ENCODE results near the gene NKX6-2. TPM values are rescaled to one million over a fixed set of nuclear protein-coding genes. Genes with fewer than 3 reads are reported as not detected.

Gene NKX6-2
- polyA plus RNA-seq, 1 donor from 2014 or later, result not detected

GRCh38 chr10:132746386-132746785 lies 39.6 kb downstream of the NKX6-2 start:
- peaks cover 11% of the 10 kb centered on the region for H3K27me3 ChIP-seq (ENCODE audit: insufficient read depth, low read depth, low read length)
- H2AFZ ChIP-seq (ENCODE audit: low read depth, low read length), result no peak overlapping the region
- H3K4me2 ChIP-seq (ENCODE audit: low read length), result no peak overlapping the region
- H4K20me1 ChIP-seq (ENCODE audit: insufficient read depth), result no peaks in the 10 kb centered on the region
- H3K27ac ChIP-seq (ENCODE audit: low read length), result no peak overlapping the region
- TF ChIP-seq CTCF (IDR thresholded peaks at IDR 0.05; ENCODE audit: poor library complexity, severe bottlenecking) (no peak), EZH2 (IDR thresholded peaks at IDR 0.05; ENCODE audit: borderline replicate concordance, insufficient read depth, low read length, poor library complexity, severe bottlenecking) (no peak)
- H3K9ac ChIP-seq (ENCODE audit: low read length), result no peak overlapping the region
- no peaks in the 10 kb centered on the region for H3K79me2 ChIP-seq (replicated peaks; ENCODE audit: insufficient read depth, low read length)
- H3K9me2 ChIP-seq (ENCODE audit: insufficient read depth, low read length), result no peaks in the 10 kb centered on the region
- H3K36me3 ChIP-seq (ENCODE audit: insufficient read depth, low read length), result no peaks in the 10 kb centered on the region
- H3K9me3 ChIP-seq (ENCODE audit: low read length), result no peaks in the 10 kb centered on the region
- no peak overlapping the region for H3K4me3 ChIP-seq (ENCODE audit: low read length)
- H3F3A ChIP-seq (ENCODE audit: insufficient read depth, low read length, poor library complexity, severe bottlenecking), result no peaks in the 10 kb centered on the region

GRCh38 chr10:132745971-132746370 lies 40.0 kb downstream of the NKX6-2 start:
- no peak for TF ChIP-seq TAF1 (IDR thresholded peaks at IDR 0.05; ENCODE audit: low read depth)
- no peak for TF ChIP-seq SMC3 (conservative IDR thresholded peaks at IDR 0.05; ENCODE audit: poor library complexity)
- no peak for TF ChIP-seq MXI1 (conservative IDR thresholded peaks at IDR 0.05; ENCODE audit: poor library complexity, severe bottlenecking)
- no peak for TF ChIP-seq EZH2 (IDR thresholded peaks at IDR 0.05; ENCODE audit: borderline replicate concordance, insufficient read depth, low read length, poor library complexity, severe bottlenecking)
- no peak for TF ChIP-seq REST (IDR thresholded peaks at IDR 0.05; ENCODE audit: borderline replicate concordance)
- no peak for TF ChIP-seq POLR2AphosphoS5 (IDR thresholded peaks at IDR 0.05)
- no peak for TF ChIP-seq CTCF (IDR thresholded peaks at IDR 0.05; ENCODE audit: poor library complexity, severe bottlenecking)
- no peak for TF ChIP-seq EP300 (conservative IDR thresholded peaks at IDR 0.05; ENCODE audit: poor library complexity, severe bottlenecking)
- no peak for TF ChIP-seq RAD21 (conservative IDR thresholded peaks at IDR 0.05)
- H4K20me1 ChIP-seq (ENCODE audit: insufficient read depth), result no peaks in the 10 kb centered on the region
- H3K9me2 ChIP-seq (ENCODE audit: insufficient read depth, low read length), result no peaks in the 10 kb centered on the region
- H3K9me3 ChIP-seq (ENCODE audit: low read length), result no peaks in the 10 kb centered on the region
- no peaks in the 10 kb centered on the region for H3K36me3 ChIP-seq (ENCODE audit: insufficient read depth, low read length)
- H3K27ac ChIP-seq (ENCODE audit: low read length), result no peak overlapping the region
- peaks cover 11% of the 10 kb centered on the region for H3K27me3 ChIP-seq (ENCODE audit: insufficient read depth, low read depth, low read length)
- no peaks in the 10 kb centered on the region for H3F3A ChIP-seq (ENCODE audit: insufficient read depth, low read length, poor library complexity, severe bottlenecking)
- no peak overlapping the region for H3K4me2 ChIP-seq (ENCODE audit: low read length)
- H3K9ac ChIP-seq (ENCODE audit: low read length), result no peak overlapping the region
- no peaks in the 10 kb centered on the region for H3K79me2 ChIP-seq (replicated peaks; ENCODE audit: insufficient read depth, low read length)
- no peak overlapping the region for H3K4me3 ChIP-seq (ENCODE audit: low read length)
- H2AFZ ChIP-seq (ENCODE audit: low read depth, low read length), result no peak overlapping the region
